ENCODE results near the gene DMRT3.

DNA sequence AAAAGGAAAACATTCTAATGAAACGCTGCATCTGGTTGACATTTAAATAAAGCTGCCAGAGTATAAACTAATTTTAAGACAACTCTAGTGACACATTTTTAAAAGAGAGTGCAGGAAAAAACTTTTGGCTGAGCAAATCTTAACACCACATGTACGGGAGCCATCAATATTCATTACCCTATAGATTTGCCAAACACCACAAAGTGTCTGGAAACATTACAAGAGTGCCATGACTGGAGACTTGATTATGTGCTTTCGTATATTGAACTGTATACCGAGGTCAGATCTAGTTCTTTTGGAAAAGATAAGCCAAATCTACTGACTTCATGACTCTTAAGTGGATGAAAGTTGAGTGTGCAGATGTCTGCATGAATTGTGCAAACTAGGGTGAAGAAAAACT lies 63.1 kb downstream of the DMRT3 start:
- TF ChIP-seq, protein P1, sequence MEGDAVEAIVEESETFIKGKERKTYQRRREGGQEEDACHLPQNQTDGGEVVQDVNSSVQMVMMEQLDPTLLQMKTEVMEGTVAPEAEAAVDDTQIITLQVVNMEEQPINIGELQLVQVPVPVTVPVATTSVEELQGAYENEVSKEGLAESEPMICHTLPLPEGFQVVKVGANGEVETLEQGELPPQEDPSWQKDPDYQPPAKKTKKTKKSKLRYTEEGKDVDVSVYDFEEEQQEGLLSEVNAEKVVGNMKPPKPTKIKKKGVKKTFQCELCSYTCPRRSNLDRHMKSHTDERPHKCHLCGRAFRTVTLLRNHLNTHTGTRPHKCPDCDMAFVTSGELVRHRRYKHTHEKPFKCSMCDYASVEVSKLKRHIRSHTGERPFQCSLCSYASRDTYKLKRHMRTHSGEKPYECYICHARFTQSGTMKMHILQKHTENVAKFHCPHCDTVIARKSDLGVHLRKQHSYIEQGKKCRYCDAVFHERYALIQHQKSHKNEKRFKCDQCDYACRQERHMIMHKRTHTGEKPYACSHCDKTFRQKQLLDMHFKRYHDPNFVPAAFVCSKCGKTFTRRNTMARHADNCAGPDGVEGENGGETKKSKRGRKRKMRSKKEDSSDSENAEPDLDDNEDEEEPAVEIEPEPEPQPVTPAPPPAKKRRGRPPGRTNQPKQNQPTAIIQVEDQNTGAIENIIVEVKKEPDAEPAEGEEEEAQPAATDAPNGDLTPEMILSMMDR (IDR thresholded peaks at IDR 0.05), result no peak
- TF ChIP-seq POLR2A (IDR thresholded peaks at IDR 0.05) (no peak), POLR2AphosphoS5 (IDR thresholded peaks at IDR 0.05) (no peak), EP300 (IDR thresholded peaks at IDR 0.05) (no peak)

All from gastroesophageal sphincter (tissue), 3 donors.